HK-2 (cell line): ENCODE results near the gene FBRSL1.
"Not testable (repeated sequence)": the region's sequence is repeated elsewhere in the genome, so short reads cannot be mapped to it uniquely, and the experiment has no call there.

Experiments
- DNase-seq: peaks from one replicate; pipeline ENCODE4 v3.0.0-alpha.2; 2018; ENCODE audit not compliant: unreplicated experiment

The FBRSL1 gene

DNA sequence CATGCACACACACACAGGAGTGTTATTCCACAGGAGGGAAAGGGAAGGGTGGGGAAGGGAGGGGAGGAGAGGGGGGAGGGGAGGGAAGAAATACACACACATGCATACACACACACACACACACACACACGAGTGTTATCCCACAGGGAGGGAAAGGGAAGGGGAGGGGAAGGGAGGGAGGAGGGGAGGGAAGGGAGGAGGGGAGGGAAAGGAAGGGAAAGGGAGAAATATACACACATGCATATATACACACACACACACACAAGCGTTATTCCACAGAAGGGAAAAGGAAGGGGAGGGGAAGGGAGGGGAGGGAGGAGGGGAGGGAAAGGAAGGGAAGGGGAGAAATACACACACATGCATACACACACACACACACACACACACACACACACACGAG, 19.6 kb upstream of the FBRSL1 start:
- DNase-seq, result no peak

DNA sequence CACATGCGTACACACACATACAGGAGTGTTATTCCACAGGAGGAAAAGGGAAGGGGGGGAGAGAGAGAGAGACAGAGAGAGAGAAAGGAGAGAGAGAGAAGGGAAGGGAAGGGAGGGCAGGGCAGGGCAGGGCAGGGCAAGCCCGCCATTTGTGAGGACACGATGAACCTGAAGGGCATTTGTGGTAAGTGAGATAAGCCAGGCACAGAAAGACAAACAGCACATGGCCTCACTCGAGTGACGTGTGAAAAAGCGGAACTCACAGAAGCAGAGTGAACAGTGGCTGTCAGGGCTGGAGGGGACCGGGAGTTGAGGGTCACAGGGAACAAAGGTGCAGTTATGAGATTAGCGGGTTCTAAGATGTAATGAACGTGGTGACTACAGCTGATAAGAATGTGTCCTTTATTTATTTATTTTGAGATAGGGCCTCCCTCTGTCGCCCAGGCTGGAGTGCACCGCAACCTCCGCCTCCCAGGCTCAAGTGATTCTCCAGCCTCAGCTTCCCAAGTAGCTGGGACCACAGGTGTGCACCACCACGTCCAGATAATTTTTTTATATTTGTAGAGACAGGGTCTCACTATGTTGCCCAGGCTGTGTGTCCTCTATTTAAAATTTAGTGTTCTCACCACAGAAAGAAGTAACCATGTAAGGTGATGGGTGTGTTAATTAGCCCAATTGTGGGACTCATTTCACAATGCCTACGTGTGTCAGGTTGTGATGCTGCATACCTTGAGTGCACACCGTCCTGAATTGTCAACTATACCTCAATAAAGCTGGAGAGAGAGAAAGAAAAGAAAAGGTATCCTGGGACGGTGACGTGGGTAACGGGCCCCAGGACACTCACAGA, 18.7 kb upstream of the FBRSL1 start:
- no peak for DNase-seq

DNA sequence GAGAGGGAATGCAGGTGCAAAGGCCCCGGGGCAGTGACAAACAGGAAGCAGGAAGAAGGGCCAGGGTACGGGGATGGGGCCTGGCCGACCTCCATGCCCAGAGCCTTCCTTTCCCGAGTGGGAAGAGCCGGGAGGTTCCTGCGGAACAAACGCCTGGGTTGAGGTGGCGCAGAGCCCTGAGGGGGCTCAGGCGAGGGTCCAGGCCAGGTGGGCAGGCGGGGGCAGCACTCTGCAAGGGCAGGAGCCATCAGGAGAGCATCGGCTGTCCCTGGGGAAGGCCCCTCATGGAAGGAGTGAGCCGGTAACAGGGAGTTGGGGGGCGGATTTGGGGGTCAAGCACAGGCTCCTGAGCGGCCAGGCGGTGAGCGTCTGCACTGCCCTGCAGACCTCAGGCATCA, 18.1 kb upstream of the FBRSL1 start:
- no peak for DNase-seq

DNA sequence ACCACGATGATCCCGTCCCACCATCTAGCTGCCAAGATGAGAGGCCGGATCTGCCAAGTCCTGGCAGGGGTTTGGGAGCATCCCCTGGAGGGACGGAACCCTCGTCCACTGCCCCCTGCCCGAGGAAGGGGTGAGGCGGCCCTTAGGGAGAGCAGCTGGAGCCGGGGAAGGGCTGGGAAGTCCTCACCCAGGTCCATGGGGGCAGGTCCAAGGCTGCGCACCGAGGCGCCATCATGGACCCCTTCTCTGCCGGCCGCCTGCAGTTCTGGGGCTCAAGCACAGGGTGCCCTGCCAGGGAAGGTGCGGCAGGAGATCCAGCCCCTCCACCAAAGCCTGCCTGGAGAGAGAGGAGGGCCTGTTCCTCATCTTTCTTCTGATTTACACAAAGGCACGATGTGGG, 17.6 kb upstream of the FBRSL1 start:
- no peak for DNase-seq

DNA sequence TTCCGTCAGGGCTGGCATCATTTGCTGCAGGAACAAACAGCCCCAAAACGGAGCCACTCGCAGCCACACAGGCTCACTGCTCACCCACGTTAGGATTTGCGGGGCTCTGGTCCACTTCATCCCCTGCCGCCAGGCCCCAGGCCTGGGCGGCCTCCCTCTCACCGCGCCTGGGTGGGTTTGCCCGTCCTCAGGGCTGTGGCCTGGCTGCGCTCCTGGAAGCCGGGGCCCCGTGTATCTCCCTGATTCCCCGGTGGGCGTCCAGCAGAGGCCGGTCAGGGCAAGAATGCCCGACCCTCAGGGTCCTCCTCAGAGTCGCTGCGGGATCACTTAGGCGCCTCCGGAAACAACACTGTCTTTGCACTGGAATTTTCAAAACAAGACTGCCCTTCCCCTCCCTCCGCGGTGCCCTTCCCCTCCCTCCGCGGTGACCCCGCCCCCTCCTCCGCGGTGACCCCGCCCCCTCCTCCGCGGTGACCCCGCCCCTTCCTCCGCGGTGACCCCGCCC, 15.7 kb upstream of the FBRSL1 start:
- no peak for DNase-seq

DNA sequence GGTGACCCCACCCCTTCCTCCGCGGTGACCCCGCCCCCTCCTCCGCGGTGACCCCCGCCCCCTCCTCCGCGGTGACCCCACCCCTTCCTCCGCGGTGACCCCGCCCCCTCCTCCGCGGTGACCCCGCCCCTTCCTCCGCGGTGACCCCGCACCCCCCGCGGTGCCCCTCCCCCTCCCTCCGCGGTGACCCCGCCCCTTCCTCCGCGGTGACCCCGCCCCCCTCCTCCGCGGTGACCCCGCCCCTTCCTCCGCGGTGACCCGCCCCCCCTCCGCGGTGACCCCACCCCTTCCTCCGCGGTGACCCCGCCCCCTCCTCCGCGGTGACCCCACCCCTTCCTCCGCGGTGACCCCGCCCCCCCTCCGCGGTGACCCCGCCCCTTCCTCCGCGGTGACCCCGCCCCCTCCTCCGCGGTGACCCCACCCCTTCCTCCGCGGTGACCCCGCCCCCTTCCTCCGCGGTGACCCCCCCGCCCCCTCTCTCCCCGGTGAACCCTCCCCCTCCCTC, 15.1 kb upstream of the FBRSL1 start:
- DNase-seq, result not testable (repeated sequence)

DNA sequence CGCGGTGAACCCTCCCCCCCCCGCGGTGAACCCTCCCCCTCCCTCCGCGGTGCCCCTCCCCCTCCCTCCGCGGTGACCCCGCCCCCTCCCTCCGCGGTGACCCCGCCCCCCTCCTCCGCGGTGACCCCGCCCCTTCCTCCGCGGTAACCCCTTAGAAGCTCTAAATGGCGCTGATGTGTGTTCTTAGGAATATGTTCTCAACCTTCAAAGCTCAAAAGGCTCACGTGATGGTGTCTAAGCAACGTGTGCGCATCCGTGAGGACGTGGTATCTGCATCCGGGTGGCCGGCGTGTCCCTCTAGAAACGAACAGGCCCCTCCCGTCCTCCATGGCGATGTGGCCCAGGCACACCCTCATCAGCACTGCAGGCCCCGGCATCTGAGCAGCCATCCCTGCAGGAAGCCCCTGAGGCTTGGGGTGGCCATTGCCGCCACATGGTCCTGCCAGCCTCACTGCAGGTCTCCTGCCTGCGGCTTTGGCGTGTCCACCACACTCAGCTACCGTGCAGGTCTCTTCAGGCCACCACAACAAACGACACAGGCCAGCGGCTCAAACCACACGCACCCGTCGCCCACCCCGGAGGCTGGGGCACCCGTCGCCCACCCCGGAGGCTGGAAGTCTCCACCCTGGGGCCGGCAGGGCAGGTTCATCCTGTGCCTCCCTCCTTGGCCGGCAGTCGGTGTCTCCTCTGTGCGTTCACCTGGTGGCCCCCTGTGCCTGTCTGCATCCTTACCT, 14.5 kb upstream of the FBRSL1 start:
- DNase-seq, result no peak

DNA sequence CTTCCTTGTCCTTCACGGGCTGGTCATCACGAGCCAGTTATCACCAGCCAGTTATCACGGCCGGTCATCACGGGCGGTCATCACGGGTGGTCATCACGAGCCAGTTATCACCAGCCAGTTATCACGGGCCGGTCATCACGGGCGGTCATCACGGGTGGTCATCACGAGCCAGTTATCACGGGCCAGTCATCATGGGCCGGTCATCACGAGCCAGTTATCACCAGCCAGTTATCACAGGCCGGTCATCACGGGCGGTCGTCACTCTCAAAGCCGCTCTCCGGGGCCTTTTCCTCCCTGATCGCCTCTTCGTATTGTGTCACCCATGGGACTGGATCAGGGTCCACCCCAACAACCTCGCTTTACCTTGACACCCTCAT, 13.9 kb upstream of the FBRSL1 start:
- DNase-seq, result no peak

DNA sequence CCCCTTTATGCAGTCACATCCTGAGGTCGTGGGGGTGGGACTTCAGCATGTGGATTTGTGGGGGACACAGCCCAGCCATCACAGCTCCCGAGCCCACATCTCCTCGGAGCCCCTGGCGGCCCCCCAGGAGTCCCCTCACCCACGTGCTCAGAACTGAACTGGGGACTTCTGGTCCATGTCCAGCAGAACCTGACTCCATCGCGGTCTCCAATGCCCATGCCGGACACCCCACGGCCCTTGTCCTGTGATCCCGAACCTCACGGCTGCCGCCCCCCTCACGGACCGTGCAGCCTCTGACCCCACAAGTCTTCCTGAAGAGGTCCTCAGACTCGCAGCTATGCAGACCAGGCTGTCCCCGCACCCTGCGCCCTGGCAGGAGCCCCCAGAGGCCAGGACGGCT, 13.5 kb upstream of the FBRSL1 start:
- no peak for DNase-seq

DNA sequence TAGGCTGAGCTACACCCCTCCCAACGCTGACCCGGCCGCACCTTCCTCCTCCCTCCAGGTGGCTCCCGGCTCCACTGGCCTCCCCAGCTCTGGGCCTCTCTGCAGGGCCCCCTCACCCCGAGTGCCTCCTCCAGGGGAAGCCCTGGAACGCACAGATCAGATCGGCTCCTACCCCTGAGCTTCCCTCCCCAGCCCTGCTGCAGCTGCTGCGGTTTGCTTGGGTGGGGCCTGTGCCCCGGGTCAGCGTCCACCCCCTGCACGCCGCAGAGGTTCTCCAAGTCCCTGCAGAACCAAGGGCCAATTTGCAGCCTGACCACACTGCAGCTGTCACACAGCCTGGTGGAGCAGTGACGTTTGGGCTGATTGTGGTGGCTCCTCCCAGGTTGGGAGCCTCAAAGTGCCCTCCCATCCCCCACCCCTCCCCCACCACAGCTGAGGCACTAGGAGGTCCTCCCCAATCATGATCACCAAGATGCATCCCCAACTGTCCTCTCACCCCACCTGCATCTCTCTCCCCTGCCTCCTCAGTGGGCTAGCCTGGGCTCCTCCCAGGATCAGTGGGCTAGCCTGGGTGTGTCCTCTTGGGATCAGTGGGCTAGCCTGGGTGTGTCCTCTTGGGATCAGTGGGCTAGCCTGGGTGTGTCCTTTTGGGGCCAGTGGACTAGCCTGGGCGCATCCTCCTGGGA, 12.8 kb upstream of the FBRSL1 start:
- no peak for DNase-seq

DNA sequence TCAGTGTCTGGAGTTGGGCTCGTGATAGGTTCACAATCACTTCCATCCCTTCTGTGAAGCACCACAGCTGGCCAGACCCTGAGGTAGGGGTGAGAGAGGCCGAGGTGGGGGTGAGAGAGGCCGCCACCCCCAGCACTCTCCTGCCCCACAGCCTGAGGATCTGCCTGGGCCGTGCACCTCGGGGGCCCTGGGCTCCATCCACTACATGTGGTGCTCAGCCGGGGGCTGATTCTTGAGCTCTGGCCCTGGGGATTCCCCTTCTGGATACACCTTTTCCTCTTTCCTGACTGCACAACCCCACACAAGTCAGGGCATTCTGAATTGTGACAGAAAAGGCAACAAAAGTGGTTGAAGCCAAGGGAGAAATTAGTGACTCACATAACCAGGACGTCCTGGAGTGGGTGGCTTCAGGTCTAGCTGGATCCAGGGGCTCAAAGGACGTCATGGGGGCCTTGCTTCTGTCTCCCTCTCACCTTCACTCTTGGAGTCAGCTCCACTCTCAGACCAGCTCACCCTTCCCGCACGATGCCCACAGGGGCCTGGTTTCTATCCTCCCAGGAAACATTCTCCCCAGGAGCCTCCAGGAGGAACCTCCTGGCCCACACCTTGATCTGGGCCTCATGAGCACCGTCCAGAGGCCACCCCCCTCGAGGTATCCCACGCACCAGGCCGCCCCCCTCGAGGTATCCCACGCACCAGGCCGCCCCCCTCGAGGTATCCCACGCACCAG, 12.1 kb upstream of the FBRSL1 start:
- no peak for DNase-seq

DNA sequence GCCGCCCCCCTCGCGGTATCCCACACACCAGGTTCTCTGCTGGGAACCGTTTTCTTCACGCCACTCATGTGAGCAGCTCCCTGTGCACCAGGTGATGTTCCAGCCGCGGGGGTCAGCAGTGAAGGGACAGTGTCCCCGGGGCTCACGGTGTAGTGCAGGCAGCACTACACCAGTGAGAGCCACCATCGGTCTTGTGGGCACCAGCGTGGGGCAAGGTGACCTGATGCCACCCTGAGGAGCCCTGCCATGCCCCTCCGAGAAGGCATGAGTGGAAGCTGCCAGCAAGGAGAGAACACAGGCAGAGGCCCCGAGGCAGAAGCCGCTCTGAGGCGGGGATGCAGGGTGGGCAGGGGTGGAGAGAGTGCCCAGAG, 11.5 kb upstream of the FBRSL1 start:
- DNase-seq, result no peak

DNA sequence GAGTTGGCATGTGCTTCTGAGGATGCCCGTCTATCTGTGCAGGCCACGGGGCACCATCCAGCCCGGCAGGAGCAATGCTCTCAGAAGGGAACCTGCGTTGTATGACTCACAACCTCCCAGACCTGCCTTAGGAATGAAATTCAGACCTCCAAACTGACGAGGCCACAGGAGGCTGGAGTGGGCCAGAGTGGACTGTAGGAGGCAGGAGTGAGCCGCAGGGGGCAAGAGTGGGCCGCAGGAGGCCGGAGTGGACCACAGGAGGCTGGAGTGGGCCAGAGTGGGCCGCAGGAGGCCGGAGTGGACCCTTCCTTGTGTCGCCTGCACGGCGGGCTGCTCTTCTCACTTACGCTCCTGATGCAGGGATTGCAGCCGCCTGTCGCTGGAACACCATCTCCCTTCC, 11.1 kb upstream of the FBRSL1 start:
- no peak for DNase-seq

DNA sequence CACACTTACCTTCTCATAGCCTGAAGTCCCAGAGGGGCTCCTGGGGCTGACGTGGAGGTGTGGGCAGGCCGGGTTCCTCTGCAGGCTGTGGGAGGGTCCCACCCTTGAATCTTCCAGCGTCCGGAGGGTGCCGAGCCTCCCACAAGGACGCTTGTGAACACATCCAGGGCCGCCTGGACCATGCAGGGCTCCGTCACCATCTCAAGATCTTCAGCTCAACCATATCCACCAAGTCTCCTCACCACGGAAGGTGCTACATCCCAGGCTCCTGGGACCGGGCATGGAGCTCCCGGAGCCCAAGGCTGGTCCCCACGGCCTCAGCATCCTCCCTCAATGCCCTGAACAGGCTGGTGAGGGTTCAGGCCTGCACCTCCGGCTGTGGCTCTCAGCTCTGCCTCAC, 10.7 kb upstream of the FBRSL1 start:
- DNase-seq, result no peak

DNA sequence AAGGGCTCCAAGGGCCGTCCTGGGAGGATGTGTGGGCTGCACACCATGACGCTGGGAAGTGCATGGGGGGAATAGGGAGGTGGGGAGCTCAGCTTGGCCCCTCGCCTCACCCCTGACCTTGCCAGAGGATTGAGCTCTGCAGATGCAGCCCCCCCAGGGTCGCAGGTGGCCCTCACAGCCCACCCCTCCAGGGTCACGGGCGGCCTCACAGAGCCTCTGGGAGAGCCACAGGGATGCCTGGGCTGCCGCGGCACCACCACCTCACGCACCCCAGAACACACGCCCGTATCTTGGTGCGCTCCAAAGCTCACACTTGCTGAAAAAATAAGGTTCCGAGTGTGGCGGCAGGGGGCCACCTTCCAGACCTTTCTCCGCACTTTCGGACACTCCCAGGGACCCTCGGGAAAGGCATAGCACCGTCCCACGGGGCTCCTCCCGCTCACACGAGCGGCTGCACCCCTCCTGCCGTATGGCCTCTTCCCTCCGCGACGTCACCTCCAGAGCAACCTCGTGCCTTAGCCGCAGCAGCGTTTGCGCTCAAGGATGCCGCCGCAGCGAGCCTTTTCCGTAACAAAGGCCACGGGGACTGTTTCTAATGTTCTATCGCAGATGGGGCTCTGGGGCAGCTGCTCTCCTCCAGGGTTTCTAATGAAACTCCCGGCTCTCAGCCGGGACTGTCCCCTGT, 9.9 kb upstream of the FBRSL1 start:
- no peak for DNase-seq

DNA sequence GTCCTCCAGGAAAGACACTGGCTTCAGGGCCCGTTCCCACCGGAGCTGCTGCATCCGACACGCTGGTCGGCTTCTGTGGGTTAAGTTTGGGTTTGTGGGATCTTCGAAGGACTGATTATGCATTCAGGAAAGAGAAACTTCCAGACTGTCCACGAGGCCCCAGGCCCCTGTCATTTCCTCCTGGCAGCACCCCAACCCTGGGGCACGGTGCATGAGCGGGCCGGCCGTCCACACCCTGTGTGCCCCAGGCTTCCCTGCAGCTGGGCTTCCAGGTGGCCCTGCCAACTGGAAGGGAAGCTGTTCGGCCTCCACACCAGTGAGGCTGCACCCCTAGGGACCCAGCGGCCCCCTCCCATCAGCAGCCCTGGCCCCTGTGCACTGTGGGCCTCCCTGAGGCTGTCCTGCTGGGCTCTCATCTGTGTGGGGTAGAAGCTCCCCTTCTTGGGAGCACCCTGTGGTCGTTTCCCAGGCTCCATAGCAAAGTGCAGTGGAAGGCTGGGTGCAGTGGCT, 9.3 kb upstream of the FBRSL1 start:
- DNase-seq, result no peak

DNA sequence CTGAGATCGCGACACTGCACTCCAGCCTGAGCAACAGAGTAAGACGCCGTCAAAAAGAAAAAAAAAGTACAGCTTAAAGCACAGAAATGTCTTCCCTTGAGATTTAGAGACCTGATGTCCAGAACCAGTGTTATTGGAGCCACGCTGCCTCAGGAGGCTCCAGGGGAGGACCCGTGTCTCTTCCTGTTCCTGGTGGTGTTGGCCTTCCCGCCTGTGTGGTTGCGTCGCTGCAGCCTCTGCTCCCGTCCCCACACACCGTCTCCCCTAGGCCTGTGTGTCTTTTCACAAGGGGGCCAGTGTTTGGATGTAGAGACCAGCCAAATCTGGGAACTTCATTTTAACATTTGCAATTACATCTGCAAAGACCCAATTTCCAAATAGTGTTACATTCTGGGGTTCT, 8.6 kb upstream of the FBRSL1 start:
- no peak for DNase-seq

DNA sequence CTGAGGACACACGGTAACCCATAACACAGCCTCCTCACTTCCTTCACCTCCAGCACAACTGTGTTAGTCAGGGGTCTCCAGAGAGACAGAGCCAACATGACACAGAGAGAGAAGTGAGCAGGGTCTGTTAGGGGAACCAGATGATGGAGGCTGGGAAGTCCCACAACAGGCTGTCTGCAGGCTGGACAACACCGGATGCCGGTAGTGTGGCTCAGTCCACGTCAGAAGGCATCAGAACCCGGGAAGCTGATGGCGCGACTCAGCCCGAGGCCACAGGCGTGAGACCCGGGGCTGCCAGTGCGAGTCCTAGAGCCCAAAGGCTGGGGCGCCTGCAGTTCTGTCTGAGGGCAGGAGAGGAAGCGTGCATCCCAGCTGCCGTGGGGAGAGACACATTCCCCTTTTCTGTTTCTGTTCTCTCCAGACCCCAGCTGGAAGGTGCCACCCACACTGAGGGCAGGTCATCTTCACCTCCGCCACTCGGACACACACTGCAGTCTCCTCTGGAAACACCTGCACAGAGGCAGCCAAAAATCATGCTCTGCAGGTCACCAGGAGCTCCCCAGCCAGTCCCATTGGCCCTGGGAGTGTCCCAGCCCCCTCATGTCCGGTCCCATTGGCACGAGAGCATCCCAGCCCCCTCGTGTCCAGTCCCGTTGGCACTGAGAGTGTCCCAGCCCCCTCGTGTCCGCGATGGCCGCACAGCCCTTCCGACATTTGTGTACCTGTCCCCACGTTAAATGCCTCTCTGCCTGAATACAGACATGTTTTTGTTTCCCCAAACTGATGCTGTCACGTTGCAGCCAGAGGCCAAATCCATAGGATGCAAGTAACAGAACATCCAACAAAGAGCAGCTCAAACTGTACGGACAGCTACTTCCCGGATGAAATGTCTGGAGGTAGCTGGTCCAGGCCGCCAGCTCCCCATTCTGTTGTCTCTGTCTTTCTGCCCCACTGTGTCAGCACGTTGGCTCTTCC, 7.9 kb upstream of the FBRSL1 start:
- DNase-seq, result no peak

DNA sequence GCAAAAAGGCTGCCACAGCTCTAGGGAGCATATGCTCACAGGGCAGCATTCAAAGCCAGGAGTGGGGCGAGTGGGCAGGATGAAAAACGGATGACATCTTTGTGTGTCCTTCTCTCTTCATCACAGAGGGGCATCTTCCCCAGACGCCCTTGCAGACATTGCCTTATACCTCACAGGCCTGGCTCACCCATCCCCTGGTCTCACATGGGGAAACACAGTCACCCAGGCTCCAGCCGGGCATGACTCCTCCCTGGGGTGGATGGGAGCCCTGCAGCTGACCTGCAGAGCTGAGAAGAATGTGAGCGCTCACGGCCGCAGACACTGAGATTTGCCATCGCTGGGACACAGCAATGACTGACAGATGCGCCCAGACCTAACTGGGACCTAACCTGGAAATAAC, 7.2 kb upstream of the FBRSL1 start:
- DNase-seq, result no peak

DNA sequence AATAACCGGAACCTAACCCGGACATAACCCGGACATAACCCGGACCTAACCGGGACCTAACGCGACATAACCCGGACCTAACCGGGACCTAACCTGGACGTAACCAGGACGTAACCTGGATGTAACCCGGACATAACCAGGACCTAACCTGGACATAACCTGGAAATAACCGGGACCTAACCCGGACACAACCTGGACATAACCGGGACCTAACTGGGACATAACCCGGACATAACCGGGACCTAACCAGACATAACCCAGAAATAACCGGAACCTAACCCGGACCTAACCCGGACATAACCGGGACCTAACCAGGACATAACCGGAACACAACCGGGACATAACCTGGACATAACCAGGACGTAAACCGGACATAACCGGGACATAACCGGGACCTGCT, 6.7 kb upstream of the FBRSL1 start:
- no peak for DNase-seq
